Sigmoid colon (tissue), 4 donors: ENCODE data around the gene GADD45GIP1.

Experiments used
- EP300 ChIP-seq, 4 donors: sonication (generic); formaldehyde crosslinking; IDR thresholded peaks; one replicate each; pipeline ENCODE4 v1.6.1; 2017; ENCODE audit warnings: antibody characterized with exemption in 4 of 4
- POLR2AphosphoS5 ChIP-seq, 4 donors: sonication (generic); formaldehyde crosslinking; IDR thresholded peaks; one replicate each; pipeline ENCODE4 v1.6.1; 2017; ENCODE audit warnings: antibody characterized with exemption in 4 of 4
- TF ChIP-seq, protein P1 (sequence below), 4 experiments: fragments of 450-650 bp in 3 of 4; fragments of 200-600 bp in 1 of 4; IDR thresholded peaks; one replicate each; pipeline ENCODE4 v1.5.1; 2016 to 2019; ENCODE audit warnings: antibody characterized with exemption in 4 of 4, mild to moderate bottlenecking in 3 of 4, moderate library complexity in 2 of 4

DNA sequence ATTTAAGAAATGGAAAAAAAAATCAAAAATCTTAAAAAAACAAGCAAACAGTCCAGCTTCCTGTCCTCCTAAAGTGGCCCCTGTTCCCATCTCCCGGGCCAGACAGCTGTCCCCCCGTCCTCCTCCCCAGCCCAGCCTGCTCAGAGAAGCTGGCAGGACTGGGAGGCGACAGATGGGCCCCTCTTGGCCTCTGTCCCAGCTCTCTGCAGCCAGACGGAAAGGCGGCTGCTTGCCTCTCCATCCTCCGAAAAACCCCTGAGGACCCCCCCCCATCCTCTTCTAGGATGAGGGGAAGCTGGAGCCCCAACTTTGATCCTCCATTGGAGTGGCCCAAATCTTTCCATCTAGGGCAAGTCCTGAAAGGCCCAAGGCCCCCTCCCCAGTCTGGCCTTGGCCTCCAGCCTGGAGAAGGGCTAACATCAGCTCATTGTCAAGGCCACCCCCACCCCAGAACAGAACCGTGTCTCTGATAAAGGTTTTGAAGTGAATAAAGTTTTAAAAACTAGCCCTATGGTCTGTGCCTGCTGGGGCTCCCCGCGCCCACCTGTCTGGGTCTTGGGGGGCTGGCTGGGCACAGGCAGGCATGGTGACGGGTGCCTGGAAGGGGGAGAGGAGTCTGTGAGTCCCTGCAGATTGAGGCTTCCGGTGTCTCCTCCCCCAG is 3.8 kb downstream of the GADD45GIP1 start:
- TF ChIP-seq POLR2AphosphoS5 (IDR thresholded peaks at IDR 0.05): no peak
- TF ChIP-seq, protein P1, sequence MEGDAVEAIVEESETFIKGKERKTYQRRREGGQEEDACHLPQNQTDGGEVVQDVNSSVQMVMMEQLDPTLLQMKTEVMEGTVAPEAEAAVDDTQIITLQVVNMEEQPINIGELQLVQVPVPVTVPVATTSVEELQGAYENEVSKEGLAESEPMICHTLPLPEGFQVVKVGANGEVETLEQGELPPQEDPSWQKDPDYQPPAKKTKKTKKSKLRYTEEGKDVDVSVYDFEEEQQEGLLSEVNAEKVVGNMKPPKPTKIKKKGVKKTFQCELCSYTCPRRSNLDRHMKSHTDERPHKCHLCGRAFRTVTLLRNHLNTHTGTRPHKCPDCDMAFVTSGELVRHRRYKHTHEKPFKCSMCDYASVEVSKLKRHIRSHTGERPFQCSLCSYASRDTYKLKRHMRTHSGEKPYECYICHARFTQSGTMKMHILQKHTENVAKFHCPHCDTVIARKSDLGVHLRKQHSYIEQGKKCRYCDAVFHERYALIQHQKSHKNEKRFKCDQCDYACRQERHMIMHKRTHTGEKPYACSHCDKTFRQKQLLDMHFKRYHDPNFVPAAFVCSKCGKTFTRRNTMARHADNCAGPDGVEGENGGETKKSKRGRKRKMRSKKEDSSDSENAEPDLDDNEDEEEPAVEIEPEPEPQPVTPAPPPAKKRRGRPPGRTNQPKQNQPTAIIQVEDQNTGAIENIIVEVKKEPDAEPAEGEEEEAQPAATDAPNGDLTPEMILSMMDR (IDR thresholded peaks at IDR 0.05): no peak
- TF ChIP-seq EP300 (IDR thresholded peaks at IDR 0.05): no peak
